HG03064 (cell line): ENCODE results near the gene HSPA5.
"Not testable (repeated sequence)": the region's sequence is repeated elsewhere in the genome, so short reads cannot be mapped to it uniquely, and the experiment has no call there.

Experiments used
- ATAC-seq: cut with Tn5 transposase; IDR thresholded peaks from one replicate; pipeline ENCODE4 v1.9.1; 2021; ENCODE audit warnings: low read depth; ENCODE audit not compliant: unreplicated experiment

The HSPA5 gene

DNA sequence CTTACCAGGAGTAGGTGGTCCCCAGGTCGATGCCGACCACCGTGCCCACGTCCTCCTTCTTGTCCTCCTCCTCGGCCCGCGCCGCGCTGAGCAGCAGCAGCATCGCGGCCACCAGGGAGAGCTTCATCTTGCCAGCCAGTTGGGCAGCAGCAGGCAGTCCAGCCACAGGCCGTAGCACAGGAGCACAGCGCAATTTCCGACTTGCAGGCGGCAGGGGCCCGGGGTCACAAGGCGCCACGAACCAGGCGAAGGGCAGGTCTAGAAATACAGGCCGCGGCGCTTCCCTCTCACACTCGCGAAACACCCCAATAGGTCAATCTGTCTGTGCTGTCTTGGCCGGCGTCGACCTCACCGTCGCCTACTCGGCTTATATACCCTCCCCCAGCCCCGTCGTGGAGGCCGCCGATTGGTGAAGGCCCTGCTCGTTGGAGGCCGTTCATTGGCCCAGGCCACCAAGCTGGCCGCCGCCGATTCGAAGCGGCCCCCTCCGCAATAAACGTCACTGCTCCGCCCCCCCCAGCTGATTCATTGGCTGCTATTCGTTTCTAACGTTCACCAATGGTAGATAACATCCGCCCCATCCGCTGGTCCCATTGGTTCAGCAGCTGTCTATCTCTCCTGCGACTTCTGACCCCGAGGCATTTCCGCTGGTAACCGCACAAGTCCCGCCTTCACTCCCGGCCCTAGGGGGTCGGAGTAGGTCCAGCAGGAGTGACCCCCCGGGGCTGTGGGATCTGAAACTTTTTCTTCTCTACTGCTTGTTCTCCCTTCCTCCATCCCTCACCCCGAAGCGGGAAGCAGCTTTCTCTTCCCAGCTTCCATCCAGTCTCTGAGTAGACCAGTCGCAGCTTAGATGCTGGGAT, at the start of gene HSPA5:
Gene HSPA5 (minus strand): TSS at position 344 of the 863 bp plus-strand sequence. CDS start 217 bp downstream, at position 127.
- ATAC-seq, result peak; percentile 86

DNA sequence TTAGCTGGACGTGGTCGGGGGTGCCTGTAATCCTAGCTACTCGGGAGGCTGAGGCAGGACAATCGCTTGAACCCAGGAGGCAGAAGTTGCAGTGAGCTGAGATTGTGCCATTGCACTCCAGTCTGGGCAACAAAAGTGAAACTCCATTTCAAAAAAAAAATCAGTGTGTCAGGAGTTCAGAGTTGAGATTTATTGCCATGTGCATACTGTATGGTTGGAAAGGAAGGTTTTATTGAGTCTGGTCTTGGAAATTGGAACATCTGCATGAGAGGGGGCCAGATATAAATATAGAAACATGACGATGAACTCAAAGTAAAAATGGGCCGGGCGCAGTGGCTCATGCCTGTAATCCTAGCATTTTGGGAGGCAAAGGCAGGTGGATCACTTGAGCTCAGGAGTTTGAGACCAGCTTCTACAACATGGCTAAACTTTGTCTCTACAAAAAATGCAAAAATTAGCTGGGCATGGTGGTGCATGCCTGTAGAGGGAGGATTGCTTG, 45.8 kb upstream of the HSPA5 start:
- not testable (repeated sequence) for ATAC-seq

DNA sequence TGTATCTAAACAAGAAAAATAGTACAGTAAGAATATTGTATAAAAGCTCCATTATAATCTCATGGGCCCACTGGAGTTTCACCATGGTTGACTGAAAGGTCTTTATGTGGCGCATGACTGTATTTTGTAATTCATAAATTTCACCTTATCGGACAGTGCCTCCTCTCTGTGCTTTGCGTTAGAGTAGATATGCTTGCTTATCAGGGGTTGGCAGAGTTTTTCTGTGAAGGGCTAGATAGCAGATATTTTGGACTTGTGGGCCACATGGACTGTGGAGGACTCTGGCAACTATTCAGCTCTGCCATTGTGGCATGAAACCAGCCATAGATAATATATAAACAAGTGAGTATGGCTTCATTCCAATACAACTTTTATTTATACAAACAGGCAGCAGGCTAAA, 43.7 kb upstream of the HSPA5 start:
- ATAC-seq, result no peak

DNA sequence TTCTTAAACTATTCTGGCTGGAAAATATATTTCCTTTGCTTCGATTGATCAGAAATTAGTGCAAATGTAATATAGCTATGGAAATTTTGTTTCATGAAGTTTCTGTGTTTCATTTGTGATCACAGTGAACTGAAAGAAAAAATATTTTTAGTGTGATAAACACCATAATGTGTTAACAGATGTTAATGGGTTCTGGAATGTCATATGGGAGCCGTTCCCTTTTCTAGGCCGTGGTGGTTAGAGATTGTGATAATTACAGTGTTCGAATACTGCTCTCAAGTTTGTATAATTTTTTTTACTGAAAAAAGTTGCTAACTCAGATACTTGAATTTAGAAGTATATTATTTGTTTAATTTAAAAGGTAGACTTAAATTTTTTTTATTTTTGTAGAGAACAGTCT, 39.8 kb upstream of the HSPA5 start:
- ATAC-seq, result no peak

DNA sequence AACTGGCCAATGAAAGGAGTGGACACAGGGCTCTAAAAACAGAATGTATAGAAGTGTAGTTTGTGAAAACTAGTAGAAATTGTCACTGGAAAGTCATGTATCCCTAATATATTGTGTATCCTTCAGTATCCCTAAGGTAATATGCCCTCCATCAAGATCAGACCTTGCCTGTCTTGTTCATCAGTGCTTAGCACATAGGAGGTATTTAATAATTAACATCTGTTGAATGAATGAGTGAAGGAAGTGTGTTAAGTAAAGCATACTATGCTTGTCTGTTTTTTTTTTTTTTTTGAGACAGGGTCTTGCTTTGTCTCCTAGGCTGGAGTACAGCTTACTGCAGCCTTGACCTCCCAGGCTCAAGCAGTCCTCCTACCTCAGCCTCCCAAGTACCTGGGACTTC, 36.3 kb upstream of the HSPA5 start:
- no peak for ATAC-seq

DNA sequence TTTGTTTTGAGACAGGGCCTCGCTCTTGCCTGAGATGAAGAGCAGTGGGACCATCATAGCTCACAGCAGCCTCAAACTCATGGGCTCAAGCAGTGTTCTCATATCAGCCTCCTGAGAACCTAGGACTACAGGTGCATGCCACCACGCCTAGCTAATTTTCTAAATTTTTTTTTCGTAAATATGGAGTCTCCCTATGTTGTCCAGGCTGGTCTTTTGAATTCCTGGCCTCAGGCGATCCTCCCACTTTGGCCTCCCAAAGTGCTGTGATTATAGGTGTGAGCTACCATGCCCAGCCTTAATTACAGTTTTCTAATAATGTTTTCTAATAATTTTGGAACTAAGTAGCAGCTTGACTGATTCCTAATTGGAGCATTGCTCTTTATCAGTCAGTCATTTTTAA, 35.6 kb upstream of the HSPA5 start:
- no peak for ATAC-seq

DNA sequence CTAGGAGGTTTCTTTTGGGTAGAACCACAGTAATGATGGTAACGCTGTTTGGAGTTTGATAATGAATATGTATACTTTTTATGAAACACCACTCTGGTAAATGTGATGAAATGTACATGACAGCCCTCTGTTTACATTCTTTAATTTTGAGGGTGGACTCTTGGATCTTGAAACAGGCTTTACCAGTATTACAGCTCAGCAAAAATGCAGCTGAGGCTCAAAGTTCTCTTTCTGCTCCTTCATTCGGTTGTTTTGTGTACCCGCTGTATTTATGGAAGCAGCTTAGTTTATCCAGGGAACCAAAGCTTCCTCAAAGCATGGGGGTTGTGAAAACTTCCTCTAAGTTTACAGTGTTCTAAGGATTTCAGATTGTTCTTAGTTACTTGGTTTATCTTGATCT, 31.6 kb upstream of the HSPA5 start:
- no peak for ATAC-seq

DNA sequence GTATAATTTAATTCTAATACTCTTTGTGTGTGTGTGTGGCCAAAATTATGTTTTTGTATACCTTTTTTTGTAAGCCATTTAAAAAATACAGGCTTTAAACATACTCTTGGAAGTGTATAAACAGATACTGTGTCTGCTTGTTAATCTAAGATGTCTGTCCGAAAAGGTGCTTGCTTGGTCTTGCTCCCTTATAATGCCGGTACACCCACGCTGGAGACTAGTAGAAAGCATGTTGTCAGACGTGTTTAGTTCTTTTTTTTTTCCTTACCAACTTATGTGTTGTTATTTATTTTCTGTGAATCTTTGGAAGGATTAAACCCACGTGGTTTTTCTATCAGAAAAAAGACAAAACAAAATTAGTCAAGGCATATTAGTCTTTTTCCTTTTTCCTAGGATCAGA, 29.9 kb upstream of the HSPA5 start:
- ATAC-seq, result no peak

DNA sequence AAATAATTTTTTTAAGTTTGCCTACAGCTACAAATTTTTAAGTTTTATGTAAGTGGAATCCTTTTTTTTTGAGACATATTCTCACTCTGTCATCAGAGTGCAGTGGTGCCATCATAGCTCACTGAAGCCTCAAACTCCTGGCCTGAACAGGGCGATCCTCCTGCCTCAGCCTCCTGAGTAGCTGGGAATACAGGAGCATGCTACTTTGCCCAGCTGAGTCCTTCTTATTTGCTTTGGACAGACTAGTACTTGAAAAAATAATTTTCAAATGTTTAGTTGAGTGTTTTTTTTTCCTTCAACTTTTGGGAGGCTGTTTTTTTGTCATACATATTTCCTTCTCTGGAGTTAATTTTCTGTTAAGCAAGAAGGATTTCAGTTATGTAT, 27.9 kb upstream of the HSPA5 start:
- ATAC-seq, result no peak

DNA sequence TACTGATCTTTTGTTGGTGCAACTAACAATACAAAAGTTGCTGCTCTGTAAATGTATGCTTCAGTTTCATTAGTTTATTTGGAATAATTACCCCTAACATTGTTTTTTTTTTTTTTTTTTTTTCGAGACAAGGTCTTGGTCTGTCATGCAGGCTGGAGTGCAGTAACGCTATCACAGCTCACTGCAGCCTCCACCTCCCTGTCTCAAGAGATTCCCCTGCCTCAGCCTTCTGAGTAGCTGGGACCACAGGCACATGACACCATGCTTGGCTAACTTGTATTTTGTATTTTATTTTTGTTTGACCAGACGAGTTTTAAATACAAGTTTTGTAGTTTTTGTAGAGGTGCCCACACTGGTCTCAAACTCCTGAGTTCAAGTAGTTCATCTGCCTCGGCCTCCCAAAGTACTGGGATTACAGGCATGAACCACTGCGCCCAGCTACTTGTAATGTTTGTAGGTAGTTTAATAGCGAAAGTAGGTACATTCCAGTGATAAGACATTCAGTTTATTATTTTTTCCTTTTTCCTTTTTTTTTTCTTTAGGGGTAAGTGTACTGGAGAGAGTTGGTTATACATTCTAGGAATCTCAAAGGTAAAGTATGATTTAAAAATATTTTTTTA, 27.4 kb upstream of the HSPA5 start:
- no peak for ATAC-seq

DNA sequence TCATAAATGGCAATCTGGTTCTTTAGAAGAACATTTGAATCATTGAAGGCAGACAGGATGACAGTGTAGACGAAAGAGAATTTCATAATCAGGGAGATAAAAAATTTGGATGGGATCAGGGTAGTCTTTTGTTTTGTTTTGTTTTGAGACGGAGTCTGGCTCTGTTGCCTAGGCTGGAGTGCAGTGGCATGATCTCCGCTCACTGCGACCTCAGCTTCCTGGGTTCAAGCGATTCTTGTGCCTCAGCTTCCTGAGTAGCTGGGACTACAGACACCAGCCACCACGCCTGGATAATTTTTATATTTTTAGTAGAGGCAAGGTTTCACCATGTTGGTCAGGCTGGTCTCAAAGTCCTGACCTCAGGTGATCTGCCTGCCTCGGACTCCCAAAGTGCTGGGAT, 22.9 kb upstream of the HSPA5 start:
- ATAC-seq, result not testable (repeated sequence)

DNA sequence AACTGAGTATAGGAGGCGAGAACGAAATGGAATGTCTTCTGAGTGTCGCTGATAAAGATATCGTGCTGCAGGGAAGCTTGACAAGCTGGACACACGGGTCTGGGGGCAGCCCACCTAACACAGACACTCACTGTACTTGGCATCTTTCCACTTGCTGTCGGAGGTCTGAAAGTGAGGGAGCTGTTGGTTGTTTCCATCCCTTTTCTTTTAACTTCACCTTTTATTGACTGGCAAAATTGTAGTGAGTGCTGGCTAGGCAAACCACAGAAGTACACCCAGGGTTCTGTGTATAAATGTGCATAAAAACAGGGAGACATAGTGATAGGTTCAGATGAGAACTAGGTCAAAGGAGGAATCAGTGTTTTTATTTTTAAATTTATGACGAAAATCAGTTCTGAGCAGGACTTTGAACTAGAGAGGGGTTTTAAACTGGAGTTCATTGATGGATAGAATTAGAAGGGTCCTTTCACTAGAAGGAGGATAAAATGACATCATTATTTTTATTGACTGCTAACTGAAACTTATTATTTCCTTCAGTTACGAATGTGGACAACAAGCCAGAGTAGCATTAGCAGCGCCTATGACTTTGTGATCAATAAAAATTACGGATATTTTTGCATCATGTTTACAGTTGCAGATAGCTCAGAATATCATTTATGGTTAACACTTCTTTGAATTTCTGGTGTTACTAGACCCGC, 21.3 kb upstream of the HSPA5 start:
- no peak for ATAC-seq

DNA sequence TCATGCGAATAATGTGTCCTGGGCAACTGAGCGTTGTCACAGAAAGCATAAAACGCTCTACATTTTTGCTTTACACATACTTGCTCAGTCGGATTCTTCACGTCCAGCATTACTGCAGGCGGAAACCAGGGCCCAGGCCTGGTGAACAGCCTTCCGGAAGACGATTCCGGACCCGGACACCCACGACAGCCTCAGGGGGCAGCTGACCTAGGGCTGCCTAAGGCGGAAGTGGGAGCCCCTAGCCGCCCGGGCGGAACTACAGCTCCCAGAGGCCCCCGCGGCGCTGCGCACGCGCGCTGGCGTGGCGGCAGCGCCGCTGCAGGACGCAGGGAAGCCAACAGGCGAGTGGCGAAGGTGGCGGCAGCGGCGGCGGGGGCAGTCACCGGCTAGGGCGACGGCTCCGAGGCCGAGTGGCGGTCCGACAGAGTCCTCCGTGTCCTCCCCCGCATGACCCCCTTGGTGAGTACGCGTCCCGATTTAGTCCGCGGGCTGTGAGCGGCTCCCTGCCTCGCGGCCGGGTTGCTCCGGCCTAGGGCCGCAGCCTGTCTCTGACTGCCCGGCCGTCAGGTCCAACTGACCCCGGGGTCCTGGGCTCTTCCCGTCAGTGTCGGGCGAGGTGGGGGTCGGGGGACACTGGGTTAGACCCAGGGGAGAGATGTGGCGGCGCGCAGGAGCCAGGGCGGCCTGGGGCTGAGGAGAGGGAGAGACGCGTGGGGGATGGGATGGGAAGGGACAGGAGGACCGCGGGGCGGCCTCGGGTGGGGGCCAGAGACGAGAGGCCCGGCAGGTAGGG, 20.6 kb upstream of the HSPA5 start, which contains the start of gene GAPVD1:
Gene GAPVD1 (plus strand): TSS at position 326 of the 793 bp plus-strand sequence. CDS start 37,096 bp downstream, outside the sequence.
- ATAC-seq, result peak; percentile 91

DNA sequence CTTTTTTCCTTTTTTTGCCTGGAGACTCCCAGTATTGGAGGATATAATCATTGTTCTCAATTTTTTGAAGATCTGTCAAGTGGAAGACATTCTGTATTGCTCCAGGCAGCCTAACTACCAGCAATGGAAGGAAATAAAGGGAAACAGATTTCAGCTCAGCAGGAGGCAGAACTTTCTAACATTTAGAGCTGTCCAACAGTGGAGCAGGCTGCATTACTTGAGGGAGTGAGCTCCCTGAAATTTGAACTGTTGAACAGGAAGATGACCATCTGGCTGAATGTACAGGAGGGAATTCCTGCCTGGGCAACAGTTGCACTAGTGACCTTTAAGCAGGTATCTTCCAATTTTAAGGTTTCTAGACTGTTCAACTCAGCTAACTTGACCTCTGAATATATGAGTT, 19.4 kb upstream of the HSPA5 start:
- no peak for ATAC-seq

DNA sequence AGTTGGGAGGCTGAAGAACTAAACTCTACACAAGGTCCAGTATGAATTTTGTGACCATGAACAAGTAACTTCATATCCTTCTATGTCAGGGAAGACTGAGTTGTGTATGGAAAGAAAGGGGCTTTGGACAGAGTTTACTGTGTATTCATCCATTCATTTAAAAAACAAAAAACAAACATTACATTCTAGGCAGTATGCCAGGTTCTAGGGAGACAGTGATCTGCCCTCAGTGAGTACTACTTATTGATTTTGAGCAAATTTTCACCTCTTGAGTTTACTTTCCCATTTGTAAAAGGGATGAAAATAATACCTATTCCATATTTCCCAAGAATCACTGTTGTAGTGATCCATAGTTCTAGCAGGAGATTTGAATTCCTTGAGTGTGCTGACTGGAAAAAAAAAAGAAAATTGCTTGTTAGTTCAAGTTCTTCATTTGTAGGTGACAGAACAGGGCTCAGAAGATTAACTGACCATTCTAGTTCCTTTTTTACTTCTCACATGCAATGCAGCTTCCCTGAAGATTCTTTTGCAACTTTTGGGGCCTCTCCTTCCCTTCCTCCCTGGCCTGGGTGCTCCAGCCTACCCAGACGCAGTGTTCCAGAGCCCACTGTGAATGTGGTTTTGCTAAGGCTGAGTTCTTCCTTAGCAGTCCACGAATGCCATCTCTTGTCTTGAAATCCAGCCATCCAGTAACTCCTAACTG, 17.8 kb upstream of the HSPA5 start:
- no peak for ATAC-seq

DNA sequence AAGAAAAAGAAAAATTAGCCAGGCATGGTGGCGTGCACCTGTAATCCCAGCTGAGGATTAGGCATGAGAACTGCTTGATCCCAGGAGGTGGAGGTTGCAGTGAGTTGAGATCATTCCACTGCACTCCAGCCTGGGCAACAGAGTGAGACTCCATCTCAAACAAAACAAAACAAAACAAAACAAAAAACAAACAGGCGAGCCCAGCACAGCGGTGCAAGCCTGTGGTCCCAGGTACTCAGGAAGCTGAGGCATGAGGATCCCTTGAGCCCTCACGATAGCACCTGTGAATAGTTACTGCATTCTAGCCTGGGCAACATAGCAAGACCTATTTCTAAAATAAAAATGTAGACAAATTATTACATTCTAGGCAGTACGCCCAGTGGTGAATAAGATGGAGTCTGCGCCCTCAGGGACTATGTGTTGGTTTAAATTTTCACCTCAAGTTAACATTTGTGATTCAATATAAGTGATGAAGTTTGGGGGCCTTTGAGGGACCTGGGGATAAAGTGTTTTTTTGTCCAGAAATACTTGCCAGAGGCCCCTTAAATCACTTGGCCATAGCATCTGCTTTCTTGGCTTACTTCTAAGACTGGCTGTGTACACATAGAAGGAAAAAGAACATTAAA, 17.1 kb upstream of the HSPA5 start:
- no peak for ATAC-seq

DNA sequence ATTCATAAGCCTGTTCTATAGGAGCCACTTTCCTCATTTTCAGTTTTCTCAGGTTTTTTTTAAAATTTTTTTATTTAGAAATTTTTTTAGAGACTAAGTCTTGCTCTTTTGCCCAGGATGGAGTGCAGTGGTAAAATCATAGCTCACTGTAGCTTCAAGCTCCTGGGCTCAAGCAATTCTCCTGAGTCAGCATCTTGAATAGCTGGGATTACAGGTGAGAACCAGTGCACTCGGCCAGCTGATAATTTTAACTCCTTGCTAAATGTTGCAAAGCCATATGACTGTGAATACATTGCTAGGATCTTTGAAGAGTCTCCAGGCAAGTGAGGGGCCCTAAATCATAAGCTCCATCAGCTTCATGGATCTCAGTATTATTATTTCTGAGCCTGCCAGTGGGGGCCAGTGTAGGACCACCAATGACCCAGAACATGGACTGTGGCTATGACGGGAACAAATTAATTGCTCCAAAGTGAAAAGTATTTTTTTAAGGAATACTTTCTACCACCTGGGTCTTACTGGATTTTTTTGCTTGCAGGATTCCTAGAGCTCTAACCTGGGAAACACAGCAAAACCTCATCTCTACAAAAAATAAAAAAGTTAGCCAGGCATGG, 14.7 kb upstream of the HSPA5 start:
- ATAC-seq, result no peak

DNA sequence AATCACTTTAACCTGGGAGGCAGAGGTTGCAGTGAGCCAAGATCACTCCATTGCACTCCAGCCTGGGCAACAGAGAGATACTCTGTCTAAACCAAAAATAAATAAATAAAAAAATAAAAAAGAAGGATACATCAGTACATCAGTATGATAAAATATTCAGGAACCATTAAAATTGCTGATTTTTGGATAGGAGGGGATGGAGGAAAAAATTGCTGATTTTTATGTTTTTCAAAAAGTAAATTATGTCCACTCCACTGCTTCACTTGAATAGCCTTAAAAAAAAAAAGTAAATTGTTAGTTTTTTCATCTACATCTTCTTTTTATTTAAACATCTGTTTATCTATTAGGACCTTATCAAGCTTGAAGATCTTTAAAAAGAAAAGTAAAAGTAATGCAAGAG, 13.1 kb upstream of the HSPA5 start:
- ATAC-seq, result no peak

DNA sequence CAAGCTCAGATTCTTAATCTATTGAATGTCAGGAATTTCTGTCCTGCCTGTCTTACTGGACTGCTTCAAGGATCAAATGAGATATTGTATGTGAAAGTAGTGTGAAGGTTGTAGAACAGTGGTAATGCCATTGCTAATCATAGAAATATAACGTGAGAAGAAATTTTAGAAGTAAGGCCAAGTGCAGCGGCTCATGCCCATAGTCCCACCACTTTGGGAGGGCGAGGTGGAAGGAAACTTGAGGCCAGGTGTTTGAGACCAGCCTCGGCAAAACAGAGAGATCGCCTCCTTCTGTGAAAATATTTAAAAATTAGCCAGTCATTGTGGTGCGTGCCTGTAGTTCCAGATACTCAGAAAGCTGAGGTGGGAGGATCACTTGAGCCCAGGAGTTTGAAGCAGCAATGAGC, 5.1 kb upstream of the HSPA5 start:
- ATAC-seq, result no peak
